H1 (cell line): ENCODE results near the gene ESYT1.

Experiments
- CEBPB ChIP-seq: IDR thresholded peaks from 2 replicates; pipeline ENCODE4 v1.6.1; 2012; ENCODE audit warnings: low read depth, low read length
- CHD2 ChIP-seq: IDR thresholded peaks from 2 replicates; pipeline ENCODE4 v1.6.1; 2012; ENCODE audit warnings: low read length, improper control_type of control experiment
- CREB1 ChIP-seq: IDR thresholded peaks from 2 replicates; pipeline ENCODE4 v1.6.1; 2012; ENCODE audit warnings: inconsistent platforms
- EP300 ChIP-seq, 2 experiments: IDR thresholded peaks; 1 replicate in 1 of 2; 2 replicates in 1 of 2; pipeline ENCODE4 v1.6.1; 2011 to 2012; ENCODE audit warnings: low read depth in 2 of 2, low read length in 2 of 2, mild to moderate bottlenecking in 2 of 2, borderline replicate concordance in 1 of 2, inconsistent platforms in 1 of 2, moderate library complexity in 1 of 2
- POLR2A ChIP-seq, 2 experiments: IDR thresholded peaks; 1 replicate in 1 of 2; 2 replicates in 1 of 2; pipeline ENCODE4 v1.6.1; 2011; ENCODE audit warnings: low read depth in 2 of 2, low read length in 2 of 2, mild to moderate bottlenecking in 2 of 2; ENCODE audit errors: control extremely low read depth in 1 of 2
- POLR2AphosphoS5 ChIP-seq: IDR thresholded peaks from 2 replicates; pipeline ENCODE4 v1.6.1; 2011; ENCODE audit warnings: low read depth, low read length
- RBBP5 ChIP-seq: IDR thresholded peaks from 2 replicates; pipeline ENCODE4 v1.7.1; 2012; ENCODE audit warnings: low read depth, mild to moderate bottlenecking, inconsistent platforms, low read length, moderate library complexity, borderline replicate concordance
- SAP30 ChIP-seq: fragments of 300-600 bp; sonication (generic); IDR thresholded peaks from 2 replicates; pipeline ENCODE4 v1.7.1; 2012; ENCODE audit warnings: low read length, moderate library complexity, mild to moderate bottlenecking, inconsistent platforms; ENCODE audit not compliant: insufficient read depth, insufficient replicate concordance
- TAF1 ChIP-seq: IDR thresholded peaks from 2 replicates; pipeline ENCODE4 v1.6.1; 2011; ENCODE audit warnings: mild to moderate bottlenecking, low read depth, low read length
- YY1 ChIP-seq: IDR thresholded peaks from 2 replicates; pipeline ENCODE4 v1.6.1; 2011; ENCODE audit warnings: low read depth, mild to moderate bottlenecking, low read length
- ZNF274 ChIP-seq: IDR thresholded peaks from 2 replicates; pipeline ENCODE4 v1.7.0; 2012; ENCODE audit warnings: low read length, borderline replicate concordance; ENCODE audit errors: extremely low read depth
- TF ChIP-seq, protein P1 (sequence below): IDR thresholded peaks from 2 replicates; pipeline ENCODE4 v1.6.1; 2012; ENCODE audit warnings: inconsistent platforms
- TF ChIP-seq, protein P2 (sequence below): IDR thresholded peaks from 2 replicates; pipeline ENCODE4 v1.6.1; 2012; ENCODE audit warnings: inconsistent platforms
- TF ChIP-seq, protein P3 (sequence below), 3 experiments: IDR thresholded peaks; 1 replicate in 2 of 3; 2 replicates in 1 of 3; pipeline versions ENCODE4 v1.5.1 to v1.6.1; 2011; ENCODE audit warnings: low read length in 3 of 3, mild to moderate bottlenecking in 3 of 3, inconsistent platforms in 2 of 3, low read depth in 1 of 3, moderate library complexity in 1 of 3; ENCODE audit not compliant: insufficient read depth in 1 of 3; ENCODE audit errors: control extremely low read depth in 1 of 3

DNA sequence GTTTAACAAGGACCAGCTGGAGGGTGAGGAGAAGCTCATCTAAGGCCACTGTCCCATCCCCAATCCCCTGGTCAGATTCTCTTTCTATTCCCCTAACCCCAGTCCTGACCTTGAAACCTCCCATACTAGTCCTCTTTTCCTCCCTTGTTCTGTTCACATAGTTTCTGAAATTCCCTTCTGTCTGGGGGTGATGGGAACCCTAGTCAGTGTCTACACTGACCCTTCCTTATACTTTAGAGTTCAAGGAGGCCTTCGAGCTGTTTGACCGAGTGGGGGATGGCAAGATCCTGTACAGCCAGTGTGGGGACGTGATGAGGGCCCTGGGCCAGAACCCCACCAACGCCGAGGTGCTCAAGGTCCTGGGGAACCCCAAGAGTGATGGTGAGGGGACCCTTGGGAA, 26.8 kb downstream of the ESYT1 start:
- no peak for TF ChIP-seq EP300 (IDR thresholded peaks at IDR 0.05; ENCODE audit: borderline replicate concordance in 1 of 2, low read depth in 2 of 2, low read length in 2 of 2)
- TF ChIP-seq ZNF274 = no peak
- TF ChIP-seq, protein P1, sequence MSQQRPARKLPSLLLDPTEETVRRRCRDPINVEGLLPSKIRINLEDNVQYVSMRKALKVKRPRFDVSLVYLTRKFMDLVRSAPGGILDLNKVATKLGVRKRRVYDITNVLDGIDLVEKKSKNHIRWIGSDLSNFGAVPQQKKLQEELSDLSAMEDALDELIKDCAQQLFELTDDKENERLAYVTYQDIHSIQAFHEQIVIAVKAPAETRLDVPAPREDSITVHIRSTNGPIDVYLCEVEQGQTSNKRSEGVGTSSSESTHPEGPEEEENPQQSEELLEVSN = no peak
- TF ChIP-seq, protein P2, sequence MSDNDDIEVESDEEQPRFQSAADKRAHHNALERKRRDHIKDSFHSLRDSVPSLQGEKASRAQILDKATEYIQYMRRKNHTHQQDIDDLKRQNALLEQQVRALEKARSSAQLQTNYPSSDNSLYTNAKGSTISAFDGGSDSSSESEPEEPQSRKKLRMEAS = no peak
- TF ChIP-seq, protein P3, sequence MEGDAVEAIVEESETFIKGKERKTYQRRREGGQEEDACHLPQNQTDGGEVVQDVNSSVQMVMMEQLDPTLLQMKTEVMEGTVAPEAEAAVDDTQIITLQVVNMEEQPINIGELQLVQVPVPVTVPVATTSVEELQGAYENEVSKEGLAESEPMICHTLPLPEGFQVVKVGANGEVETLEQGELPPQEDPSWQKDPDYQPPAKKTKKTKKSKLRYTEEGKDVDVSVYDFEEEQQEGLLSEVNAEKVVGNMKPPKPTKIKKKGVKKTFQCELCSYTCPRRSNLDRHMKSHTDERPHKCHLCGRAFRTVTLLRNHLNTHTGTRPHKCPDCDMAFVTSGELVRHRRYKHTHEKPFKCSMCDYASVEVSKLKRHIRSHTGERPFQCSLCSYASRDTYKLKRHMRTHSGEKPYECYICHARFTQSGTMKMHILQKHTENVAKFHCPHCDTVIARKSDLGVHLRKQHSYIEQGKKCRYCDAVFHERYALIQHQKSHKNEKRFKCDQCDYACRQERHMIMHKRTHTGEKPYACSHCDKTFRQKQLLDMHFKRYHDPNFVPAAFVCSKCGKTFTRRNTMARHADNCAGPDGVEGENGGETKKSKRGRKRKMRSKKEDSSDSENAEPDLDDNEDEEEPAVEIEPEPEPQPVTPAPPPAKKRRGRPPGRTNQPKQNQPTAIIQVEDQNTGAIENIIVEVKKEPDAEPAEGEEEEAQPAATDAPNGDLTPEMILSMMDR (IDR thresholded peaks at IDR 0.05; ENCODE audit: control extremely low read depth in 1 of 3, insufficient read depth in 1 of 3, low read depth in 1 of 3, low read length in 3 of 3) = no peak
- TF ChIP-seq POLR2AphosphoS5 = no peak
- TF ChIP-seq YY1 = no peak
- no peak for TF ChIP-seq CHD2
- TF ChIP-seq POLR2A (IDR thresholded peaks at IDR 0.05; ENCODE audit: control extremely low read depth in 1 of 2, low read depth in 2 of 2, low read length in 2 of 2) = no peak
- TF ChIP-seq TAF1 = no peak
- no peak for TF ChIP-seq RBBP5
- TF ChIP-seq CREB1 = no peak
- TF ChIP-seq CEBPB = no peak
- no peak for TF ChIP-seq SAP30
